Urothelium cell line (cell line): ENCODE data around the gene CNOT4.
"Not testable (repeated sequence)": the region's sequence is repeated elsewhere in the genome, so short reads cannot be mapped to it uniquely, and the experiment has no call there.

Experiments used
- DNase-seq: peaks from one replicate; pipeline ENCODE4 v3.0.0; 2011; ENCODE audit warnings: low spot score, mixed read lengths
- FAIRE-seq: peaks from 2 replicates; lab custom pipeline; 2011; peaks lifted over from hg19 to GRCh38; lab: Jason Lieb, UNC

CNOT4 gene

DNA sequence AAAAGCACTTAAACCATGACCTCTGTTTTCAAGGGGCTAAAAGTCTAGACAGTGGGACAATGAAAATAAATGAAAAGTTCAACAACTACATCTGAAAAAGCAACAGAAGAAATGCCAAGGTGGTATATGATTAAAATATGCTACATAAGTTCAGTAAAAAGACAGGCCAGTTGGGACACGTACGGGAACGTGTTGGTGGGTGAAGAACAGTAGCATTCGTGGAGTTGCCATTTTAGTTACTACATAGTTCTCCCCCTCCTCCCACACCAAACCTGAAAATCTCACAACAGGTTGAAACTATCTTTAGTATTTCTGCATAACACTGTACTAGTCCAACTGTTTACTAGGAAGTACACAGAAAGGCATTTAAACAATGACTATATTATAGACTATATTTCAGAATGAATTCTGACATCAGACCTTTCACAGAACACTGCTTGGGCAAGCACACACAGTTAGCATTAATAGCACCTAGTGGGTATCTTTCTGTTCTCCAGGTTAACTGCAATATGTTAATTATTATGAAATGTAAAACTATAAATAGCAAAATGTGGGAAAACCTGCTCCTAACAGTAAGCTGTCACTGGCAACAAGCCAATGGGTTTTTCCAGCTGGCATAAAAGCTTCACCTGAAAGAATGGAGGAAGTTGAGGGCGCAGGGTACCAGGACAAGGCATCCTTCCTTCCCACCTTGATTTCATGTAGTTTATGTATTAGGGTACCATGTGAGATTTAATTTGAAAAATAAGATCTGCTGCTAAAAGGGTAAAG is 141.3 kb downstream of the CNOT4 start:
- DNase-seq (no peak), FAIRE-seq (no peak)

DNA sequence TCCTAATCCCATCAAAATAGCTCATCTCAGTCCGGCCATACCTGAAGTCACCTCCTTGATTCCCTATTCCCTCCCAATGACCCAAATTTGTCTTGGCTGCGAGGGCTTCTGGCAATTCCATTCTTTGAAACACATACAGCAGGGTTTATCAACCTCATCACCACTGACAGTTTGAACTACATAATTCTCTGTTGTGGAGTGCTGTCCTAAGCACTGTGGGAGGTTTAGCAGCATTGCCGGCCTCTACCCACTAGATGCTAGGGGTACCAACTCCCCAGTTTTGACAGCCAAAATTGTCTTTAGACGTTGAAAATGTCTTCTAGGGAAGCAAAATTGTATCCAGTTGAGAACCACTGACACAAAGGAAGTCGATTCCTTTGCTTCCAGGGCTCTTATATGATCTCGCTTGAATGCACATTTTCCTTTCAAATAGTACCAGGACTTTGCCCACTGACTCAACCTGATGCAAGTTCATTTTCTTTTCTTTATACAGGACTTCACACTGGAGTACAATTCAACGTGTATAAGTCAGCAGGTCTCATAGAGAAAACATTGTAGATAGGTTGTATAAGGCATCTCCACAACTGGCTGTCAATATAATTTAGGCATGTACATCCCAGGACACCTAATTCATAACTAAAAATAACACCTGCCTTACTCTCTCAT is 142.9 kb downstream of the CNOT4 start:
- FAIRE-seq: no peak
- no peak for DNase-seq

DNA sequence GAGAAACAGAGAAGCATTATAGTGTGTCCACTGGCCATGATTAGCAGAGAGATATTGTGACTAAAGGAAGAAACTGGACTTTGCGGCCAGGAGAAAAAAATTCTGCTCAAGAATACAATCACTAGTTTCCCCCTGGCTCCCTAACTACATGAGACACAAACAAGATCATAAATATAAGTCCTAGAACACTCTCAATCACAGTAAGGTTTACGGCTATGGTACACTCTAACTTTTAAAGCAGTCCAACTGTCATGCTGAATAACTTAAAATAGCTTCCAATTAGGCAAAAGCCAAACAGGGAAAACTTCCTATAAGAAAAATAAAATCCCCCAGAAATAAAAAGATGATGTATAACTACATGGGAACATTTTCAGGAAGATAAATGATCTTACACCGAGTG is 144.2 kb downstream of the CNOT4 start:
- no peak for FAIRE-seq
- DNase-seq: no peak

DNA sequence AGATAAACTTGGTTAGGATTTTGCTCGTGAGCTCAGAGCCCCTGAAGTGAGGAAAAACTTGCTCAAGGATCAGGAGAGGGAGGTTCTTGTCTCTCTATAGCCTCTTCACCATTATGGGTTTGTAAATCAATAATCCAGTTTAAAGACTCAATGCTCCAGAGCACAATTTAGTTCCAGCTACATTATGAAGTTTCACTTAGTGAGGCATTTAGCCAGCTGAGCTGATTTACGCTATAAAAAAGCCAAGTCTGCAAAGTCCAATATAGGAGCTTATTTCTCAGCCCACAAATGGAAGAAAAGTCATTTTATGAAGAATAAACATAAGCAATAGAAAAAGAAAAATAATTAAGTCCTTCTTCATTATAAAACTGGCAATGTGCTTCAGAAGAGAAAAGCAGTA is 145.7 kb downstream of the CNOT4 start:
- FAIRE-seq: no peak
- DNase-seq: no peak

DNA sequence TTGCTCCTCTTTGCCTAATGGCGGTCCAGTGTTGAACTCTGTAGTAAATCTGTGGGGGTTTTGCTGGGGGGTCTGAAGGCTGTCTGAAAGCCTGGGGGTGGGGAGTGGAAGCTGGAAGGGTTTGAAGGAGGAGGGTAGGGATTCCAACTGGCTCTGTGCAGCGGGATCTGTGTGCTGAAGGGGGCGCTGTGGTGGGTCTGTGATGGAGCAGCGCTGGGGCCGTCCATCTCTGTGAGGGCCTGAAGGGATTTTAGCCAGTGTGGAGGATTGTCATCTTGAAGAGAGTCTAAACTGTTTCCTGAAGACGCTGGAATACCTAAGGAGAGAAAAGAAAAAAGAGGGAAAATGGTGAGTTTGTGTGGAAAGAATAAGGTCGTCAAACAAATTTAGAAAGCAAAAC is 147.0 kb downstream of the CNOT4 start:
- DNase-seq (no peak), FAIRE-seq (no peak)

DNA sequence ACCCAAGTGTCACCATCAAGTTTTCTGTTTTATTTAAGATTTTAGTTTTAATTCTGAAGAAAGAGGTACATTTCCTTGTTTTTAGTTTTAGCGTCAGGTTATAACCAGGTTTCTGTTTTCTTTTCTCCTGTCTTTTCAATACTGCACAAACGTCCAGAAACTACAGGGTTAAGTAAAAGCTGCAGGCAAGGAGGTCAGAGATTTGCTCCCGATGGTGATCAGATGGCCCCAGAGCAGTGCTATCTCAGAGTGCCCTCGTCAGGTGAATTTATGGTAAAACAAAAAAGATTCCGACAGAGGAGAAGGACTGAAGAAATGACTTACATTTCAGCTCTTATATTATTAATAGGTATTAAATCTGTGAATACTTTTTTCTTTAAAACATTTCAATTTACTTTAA is 148.1 kb downstream of the CNOT4 start:
- FAIRE-seq (no peak), DNase-seq (no peak)

DNA sequence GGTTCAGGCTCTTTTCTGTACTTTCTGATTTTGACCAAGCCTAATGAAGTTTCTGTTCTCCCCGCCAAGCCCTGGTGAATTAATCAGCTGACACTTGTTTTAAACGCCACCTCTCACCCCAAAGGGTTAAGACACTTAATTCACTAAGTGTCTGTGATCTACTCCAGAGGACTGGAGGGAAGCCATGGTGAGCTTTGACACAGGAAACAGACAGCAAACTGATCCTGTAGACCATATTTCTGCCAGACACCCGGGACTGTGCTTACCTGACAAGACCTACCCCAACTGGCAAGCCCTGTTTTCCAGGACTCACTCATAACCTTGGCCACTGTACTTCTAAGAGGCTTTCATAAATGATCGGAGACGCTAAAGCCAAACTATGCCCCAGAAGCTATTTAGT is 150.3 kb downstream of the CNOT4 start:
- FAIRE-seq (no peak), DNase-seq (no peak)

DNA sequence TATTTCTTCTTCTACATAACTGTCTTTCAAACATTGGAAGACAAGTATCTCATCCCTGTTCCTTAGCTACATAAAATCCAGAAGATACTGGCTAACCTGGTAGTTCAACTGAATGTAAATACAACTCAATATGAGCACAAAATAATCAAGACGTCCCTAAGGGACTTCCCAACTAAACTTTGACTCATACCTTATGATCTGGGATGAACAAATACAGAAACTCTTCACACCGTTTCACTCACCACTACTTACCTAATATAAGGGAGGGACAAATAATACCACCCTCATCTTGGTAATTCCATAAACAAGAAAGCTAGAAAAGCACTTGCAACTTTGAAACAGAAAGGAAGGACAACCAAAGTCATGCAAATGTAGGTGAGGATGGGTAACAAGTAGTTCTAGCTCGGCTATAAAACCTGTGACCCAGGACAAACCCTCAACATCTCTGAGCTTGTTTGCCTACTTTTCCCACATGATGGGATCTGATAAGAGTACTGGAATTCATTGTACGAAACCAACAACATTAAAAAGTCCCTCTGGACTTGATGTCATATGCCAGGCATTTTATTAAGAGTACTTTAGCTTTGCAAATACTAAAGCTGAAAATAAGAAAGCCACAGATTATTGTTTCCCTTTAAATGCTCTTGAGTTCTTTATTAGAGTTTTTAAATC is 154.4 kb downstream of the CNOT4 start:
- no peak for FAIRE-seq

DNA sequence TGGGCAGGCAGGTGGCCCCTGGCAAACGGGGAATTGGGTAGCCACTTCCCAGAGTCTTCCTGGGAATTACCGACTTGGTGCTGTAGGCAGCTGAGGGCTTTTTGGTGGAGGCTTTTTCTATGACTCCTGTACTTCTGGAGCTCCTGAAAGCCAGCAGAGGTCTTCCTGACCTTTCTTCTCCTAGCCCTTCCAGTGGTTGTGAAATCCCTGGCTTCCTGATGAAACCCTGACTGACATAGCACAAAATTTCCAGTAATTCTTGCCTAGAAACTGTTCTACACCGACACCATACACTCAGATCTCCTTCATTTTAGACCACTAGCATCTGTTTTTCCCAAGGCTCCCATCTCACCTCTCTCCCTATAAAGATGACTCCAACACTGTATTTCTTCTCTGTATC is 156.1 kb downstream of the CNOT4 start:
- FAIRE-seq: no peak
- no peak for DNase-seq

More for the DNA sequence above, 154.4 kb downstream of the CNOT4 start:
- DNase-seq: no peak

DNA sequence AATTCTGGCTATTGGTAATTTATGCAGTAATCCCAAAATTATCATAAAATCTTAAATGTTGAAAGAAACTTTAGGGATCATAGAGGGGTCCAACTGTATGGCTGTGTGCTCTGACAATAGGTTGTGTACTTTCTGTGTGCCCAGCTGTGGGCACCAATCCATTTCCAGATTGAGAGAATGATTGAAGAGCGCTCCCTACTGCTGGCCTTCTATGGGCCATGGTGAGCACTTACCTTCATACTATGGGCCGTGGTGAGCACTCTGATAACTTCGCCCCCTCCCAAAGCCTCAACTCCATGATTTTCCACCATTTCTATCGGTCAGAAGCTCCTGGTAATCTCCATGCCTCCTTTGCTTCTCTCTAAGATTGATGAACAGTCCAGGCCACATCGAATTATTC is 157.6 kb downstream of the CNOT4 start:
- no peak for FAIRE-seq
- no peak for DNase-seq

DNA sequence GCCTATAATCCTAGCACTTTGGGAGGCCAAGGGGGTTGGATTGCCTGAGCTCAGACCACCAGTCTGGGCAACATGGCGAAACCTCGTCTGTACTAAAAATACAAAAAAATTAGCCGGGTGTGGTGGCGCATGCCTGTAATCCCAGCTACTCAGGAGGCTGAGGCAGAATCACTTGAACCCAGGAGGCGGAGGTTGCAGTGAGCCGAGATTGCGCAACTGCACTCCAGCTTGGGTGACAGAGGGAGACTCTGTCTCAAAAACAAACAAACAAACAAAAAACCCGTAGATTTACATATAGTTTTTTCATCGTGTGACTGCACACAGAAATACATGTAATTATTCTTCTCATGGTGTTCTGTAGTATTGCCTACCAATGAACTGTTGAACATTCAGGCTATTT is 158.8 kb downstream of the CNOT4 start:
- not testable (repeated sequence) for FAIRE-seq, DNase-seq

DNA sequence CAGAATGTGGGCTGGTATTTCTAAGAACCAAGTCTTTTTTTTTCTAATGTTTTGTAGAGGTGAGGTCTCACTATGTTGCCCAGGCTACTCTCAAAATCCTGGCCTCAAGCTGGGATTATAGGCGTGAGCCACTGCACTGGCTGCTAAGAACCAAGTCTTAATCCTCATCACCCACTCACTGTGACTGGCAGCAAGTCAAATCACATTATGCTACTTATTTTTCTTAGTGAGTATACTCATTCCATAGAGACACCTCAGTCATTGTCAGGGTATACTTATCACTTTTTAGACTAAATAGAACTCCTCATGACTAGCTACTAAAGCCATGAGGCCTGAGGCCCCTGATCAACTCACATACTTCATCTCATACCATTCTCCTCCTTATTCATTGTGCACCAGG is 160.2 kb downstream of the CNOT4 start:
- FAIRE-seq: no peak
- DNase-seq: no peak

DNA sequence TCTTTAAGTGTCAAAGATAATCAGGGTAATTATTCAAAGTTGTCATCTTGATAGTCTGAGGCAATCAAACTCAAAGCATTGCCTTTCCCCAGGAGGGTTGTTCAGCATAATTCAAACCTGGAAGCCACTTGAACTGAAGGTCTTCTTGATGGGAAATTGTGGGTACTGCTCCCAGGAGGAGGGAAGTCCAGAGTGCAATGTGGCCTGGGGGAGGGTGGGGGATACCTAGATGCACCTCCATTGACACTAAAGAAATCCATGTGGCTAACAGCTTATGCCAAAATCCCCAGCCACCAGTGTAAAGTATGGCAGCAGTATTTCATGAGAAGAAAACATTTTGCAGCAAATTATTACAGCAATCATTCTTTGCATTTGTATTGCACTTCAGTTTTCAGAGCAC is 161.4 kb downstream of the CNOT4 start:
- DNase-seq: no peak
- no peak for FAIRE-seq

DNA sequence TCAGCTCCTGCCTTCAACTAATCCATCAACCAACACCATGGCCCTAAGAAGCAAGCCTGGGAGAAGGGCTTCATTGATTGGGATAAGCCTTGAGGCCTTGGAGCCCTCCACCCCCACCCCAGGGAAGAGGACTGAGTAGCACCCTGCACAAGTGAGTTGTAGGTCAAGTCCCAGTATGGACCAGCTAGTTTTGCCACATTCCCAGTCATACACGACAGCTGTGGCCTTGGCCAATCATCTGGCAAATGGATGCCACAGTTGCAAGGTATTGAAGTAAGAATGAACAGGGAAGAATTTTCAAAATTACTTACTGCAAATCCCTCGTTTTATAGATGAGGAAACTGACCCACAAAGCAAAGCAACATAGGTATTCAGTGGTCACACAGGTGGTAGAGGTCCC is 166.5 kb downstream of the CNOT4 start:
- no peak for DNase-seq
- no peak for FAIRE-seq

DNA sequence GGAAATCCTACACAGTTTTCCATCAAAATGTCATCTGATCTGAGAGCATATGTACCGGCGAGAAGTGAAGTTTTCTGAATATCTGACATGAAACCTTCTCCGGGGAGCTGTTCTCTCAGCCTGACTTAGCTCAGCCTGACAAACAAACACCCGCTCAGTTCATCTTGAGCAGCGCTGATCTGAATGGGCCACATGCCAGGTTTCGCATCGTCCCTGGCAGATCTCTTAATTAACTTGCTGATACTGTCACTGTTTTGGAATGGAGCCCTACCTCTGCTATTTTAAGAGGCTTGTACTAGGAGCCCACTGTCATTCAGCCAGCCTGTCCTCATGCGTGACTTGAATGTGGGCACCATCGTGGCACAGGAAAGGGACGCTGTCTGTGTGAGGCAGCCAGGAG is 167.0 kb downstream of the CNOT4 start:
- DNase-seq: no peak

DNA sequence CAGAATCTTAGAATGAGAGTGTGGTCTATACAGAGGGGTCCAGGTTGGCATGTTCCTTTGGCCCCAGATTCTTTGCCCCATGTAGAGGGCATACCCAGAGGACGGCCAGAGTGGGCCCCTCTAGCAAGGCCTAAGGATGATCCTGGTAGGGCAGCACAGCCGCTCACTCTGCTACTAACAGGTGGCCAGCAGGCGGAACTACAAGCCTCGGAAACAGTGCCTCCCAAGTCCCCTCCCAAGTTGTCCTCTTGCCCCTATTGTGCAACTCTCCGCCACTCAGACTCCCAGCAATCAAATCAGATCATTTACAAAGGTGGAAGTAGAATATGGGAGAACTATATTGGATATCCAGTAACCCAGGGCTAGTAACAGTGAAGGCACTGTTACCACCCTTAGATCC is 168.9 kb downstream of the CNOT4 start:
- DNase-seq (no peak), FAIRE-seq (no peak)

More for the DNA sequence above, 167.0 kb downstream of the CNOT4 start:
- no peak for FAIRE-seq

DNA sequence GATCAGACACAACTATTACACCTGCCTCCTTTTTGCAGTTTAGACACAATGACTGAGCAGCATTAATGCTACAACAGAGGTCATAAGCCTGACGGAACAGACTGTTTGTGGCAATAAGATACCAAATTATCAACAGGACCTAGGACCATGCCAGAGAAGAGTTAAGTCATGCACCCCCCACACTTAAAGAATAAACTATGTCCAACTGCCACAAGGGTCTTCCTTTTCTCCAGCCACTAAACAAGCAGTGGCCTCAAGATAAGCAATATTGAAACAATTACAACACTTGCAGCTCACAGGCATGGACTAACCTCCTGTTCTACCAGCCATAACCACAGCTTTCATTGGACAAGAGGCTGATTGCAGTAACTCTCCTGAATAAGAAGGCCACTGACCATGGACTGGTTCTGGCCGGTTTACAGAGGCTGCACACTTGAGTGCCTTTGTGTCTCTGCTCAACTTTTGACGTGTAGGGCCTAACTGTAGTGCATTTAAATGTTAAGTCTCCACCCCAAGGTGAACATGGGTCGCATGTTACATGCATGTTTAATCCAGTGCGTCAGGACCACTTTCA is 171.8 kb downstream of the CNOT4 start:
- FAIRE-seq (no peak), DNase-seq (no peak)

DNA sequence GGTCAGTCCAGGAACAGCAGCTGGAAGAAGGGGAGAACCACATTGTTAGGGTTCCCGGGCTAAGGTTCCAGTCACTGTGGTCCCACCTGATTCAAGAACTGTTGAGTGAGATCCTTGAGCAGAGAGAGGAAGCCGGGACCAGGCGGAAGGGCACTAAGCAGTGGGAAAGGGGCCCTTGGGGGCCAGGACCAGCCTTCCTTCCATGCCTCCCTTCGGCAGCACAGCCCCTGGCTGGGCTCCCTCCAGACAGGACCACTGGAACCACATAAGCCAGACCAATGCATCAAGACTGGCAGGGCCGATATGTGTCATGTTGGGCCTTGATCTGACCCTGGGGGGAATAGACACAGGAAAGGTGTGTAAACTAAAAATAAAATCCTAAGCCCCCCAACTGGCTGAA is 172.4 kb downstream of the CNOT4 start:
- FAIRE-seq (no peak), DNase-seq (no peak)

DNA sequence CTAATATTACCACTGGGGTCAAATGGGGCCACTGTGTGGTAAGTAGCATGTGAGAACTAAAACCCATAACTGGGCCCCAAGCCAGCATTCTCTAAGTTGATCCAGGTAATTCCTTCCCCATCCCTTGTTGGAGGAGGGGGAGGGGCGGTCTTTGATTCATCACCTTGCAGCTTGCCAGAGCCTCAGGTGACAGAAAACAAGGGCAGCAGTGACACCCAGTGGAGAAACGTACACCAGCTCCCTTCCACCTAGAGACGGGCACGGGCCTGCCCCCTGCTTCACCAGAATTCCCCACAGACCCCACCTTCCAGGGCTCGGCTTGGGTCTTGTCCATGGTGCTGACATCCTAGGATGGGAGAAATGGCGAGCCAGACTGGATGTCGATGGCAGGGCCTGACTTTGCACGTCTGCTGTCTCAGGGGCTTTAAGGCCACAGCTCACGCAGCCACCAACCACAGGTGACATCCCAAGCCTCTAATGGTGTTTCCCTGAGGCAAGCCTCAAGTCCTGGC is 174.2 kb downstream of the CNOT4 start:
- no peak for FAIRE-seq
- peak; percentile 68 for DNase-seq

DNA sequence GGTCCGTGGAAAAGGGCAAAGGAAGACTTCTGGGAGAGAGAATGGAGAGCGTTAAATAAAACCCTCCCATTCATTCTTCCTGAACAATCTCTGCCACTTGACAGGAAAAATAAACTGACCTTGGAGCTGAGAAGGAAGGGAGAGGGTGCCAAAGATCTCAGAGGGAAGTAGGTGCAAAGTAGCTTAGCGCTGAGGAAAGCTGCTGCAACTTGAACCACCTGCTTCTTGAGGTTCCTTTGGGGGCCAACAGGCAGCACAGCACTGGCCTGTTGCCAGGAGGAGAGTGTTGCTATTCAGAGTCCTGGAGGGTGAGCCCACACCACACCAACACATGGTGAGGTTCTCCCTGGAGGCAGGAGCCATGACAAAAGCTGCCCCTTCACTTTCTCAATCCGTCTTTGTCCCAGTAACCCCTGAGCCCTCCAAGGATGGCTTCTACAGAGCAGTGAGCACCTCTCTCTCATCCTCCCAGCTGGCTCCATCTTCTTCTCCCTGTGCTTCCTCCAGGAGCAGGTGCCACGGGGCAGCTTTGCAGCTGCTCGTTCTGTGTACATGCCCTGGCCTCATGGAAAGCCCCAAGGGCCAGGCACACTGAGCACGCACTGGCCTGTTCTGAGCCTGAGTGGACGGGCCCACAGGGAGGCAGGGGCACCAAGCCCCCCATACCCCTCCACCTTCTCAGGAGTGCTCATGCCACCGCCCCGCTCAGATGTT is 174.9 kb downstream of the CNOT4 start:
- FAIRE-seq (no peak), DNase-seq (no peak)

DNA sequence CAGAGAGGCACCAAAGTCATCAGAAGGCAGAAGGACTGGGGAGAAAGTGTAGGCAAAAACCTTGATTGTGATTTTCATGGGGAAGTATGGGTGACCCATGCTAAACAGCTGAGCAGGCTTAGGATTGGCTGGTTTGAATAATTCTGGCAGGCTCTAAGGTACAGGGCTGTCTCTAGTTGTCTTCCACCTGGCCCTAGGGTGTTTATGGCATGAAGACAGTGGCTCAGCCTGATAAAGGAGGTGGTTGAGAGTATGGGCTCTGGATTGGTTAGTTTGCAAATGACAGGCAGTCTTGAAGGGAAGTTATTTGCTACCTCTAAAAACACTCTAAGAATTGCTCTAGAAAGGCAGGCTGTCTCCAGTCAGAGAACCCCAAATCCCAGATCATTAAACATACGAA is 176.0 kb downstream of the CNOT4 start:
- DNase-seq: no peak
- no peak for FAIRE-seq
